ENCODE measurements around the gene CUL3. TPM values are rescaled to one million over a fixed set of nuclear protein-coding genes. Genes with fewer than 3 reads are reported as not detected.

The CUL3 gene
- total RNA-seq, 1 experiment from 2014 or later, result 86.2 TPM

DNA sequence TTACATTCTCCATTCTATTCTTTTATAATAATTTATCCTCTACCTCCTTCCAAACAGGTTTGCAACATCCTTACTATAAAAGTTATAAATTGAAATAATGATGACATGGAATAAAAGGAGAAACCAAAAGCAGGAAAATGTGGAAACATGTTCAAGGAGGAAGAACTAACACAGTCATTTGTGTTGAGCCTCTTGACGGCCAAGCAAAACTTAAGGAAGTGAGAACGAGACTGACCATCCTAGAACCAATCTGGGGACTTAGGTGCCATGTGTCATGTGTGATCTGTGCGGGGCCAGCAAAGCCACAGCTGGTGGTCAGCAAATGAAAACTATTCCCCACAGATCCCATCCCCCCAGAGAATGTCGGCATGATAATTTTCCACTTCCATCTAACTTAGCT, 157.7 kb downstream of the CUL3 start:
- peaks cover 3% of the 10 kb centered on the region; the same call in 1 of the 2 replicates for H3K27me3 Mint-ChIP-seq (ENCODE audit: low read depth)
- ATAC-seq (no peak), DNase-seq (ENCODE audit: low spot score) (no peak)
- no peak overlapping the region for H3K4me3 Mint-ChIP-seq
- ChIA-PET CTCF (no interaction called here), POLR2A (no interaction called here)
- peaks cover 64% of the 10 kb centered on the region for H3K36me3 Mint-ChIP-seq
- TF ChIP-seq GABPB1 (CRISPR knock-in tag; IDR thresholded peaks at IDR 0.05) (no peak), ZNF232 (CRISPR knock-in tag; IDR thresholded peaks at IDR 0.05) (no peak), ZNF121 (CRISPR knock-in tag; IDR thresholded peaks at IDR 0.05) (no peak), PREB (CRISPR knock-in tag; IDR thresholded peaks at IDR 0.05; ENCODE audit: borderline replicate concordance) (no peak), PRDM15 (CRISPR knock-in tag; IDR thresholded peaks at IDR 0.05) (no peak), NR2C2 (CRISPR knock-in tag; IDR thresholded peaks at IDR 0.05) (no peak), ZNF423 (CRISPR knock-in tag; IDR thresholded peaks at IDR 0.05) (no peak), KAT7 (CRISPR knock-in tag; IDR thresholded peaks at IDR 0.05; ENCODE audit: borderline replicate concordance) (no peak)
- TF ChIP-seq, protein P1, sequence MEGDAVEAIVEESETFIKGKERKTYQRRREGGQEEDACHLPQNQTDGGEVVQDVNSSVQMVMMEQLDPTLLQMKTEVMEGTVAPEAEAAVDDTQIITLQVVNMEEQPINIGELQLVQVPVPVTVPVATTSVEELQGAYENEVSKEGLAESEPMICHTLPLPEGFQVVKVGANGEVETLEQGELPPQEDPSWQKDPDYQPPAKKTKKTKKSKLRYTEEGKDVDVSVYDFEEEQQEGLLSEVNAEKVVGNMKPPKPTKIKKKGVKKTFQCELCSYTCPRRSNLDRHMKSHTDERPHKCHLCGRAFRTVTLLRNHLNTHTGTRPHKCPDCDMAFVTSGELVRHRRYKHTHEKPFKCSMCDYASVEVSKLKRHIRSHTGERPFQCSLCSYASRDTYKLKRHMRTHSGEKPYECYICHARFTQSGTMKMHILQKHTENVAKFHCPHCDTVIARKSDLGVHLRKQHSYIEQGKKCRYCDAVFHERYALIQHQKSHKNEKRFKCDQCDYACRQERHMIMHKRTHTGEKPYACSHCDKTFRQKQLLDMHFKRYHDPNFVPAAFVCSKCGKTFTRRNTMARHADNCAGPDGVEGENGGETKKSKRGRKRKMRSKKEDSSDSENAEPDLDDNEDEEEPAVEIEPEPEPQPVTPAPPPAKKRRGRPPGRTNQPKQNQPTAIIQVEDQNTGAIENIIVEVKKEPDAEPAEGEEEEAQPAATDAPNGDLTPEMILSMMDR (IDR thresholded peaks at IDR 0.05), result no peak
- TF ChIP-seq, protein P2, sequence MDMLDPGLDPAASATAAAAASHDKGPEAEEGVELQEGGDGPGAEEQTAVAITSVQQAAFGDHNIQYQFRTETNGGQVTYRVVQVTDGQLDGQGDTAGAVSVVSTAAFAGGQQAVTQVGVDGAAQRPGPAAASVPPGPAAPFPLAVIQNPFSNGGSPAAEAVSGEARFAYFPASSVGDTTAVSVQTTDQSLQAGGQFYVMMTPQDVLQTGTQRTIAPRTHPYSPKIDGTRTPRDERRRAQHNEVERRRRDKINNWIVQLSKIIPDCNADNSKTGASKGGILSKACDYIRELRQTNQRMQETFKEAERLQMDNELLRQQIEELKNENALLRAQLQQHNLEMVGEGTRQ (CRISPR knock-in tag; IDR thresholded peaks at IDR 0.05), result no peak
- no peak overlapping the region for H3K27ac Mint-ChIP-seq
- peaks cover 19% of the 10 kb centered on the region for H3K4me1 Mint-ChIP-seq
- peaks cover 56% of the 10 kb centered on the region for H3K9me3 Mint-ChIP-seq

DNA sequence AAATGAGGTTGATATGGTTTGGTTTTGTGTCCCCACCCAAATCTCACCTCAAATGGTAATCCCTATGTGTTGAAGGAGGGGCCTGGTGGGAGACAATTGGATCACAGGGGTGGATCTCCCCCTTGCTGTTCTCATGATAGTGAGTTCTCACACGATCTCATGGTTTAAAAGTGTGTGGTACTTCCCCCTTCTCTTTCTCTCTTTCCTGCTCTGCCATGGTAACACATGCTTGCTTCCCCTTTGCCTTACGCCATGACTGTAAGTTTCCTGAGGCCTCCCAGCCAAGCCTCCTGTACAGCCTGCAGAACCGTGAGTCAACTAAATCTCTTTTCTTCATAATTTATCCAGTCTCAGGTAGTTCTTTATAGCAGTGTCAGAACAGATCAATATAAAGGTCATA, 158.5 kb downstream of the CUL3 start:
- ATAC-seq, result no peak
- H3K27me3 Mint-ChIP-seq (ENCODE audit: low read depth), result peaks cover 3% of the 10 kb centered on the region; the same call in 1 of the 2 replicates
- peaks cover 50% of the 10 kb centered on the region for H3K9me3 Mint-ChIP-seq

More for the DNA sequence above, 158.5 kb downstream of the CUL3 start:
- no peak for DNase-seq (ENCODE audit: low spot score)
- ChIA-PET CTCF (no interaction called here), POLR2A (no interaction called here)
- H3K4me1 Mint-ChIP-seq, result peaks cover 11% of the 10 kb centered on the region
- TF ChIP-seq NR1H2 (CRISPR knock-in tag; IDR thresholded peaks at IDR 0.05) (no peak), PREB (CRISPR knock-in tag; IDR thresholded peaks at IDR 0.05; ENCODE audit: borderline replicate concordance) (no peak), PRRX2 (CRISPR knock-in tag; IDR thresholded peaks at IDR 0.05) (no peak), TEAD4 (CRISPR knock-in tag; IDR thresholded peaks at IDR 0.05) (no peak), MYBL2 (CRISPR knock-in tag; IDR thresholded peaks at IDR 0.05) (no peak), ZBTB21 (CRISPR knock-in tag; IDR thresholded peaks at IDR 0.05; ENCODE audit: borderline replicate concordance) (no peak), ZNF232 (CRISPR knock-in tag; IDR thresholded peaks at IDR 0.05) (no peak), RORB (CRISPR knock-in tag; IDR thresholded peaks at IDR 0.05) (no peak), FOXP1 (CRISPR knock-in tag; IDR thresholded peaks at IDR 0.05; ENCODE audit: borderline replicate concordance) (no peak)
- TF ChIP-seq, protein P3, sequence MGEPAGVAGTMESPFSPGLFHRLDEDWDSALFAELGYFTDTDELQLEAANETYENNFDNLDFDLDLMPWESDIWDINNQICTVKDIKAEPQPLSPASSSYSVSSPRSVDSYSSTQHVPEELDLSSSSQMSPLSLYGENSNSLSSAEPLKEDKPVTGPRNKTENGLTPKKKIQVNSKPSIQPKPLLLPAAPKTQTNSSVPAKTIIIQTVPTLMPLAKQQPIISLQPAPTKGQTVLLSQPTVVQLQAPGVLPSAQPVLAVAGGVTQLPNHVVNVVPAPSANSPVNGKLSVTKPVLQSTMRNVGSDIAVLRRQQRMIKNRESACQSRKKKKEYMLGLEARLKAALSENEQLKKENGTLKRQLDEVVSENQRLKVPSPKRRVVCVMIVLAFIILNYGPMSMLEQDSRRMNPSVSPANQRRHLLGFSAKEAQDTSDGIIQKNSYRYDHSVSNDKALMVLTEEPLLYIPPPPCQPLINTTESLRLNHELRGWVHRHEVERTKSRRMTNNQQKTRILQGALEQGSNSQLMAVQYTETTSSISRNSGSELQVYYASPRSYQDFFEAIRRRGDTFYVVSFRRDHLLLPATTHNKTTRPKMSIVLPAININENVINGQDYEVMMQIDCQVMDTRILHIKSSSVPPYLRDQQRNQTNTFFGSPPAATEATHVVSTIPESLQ (CRISPR knock-in tag; IDR thresholded peaks at IDR 0.05), result no peak
- TF ChIP-seq, protein P2 (CRISPR knock-in tag; IDR thresholded peaks at IDR 0.05), result no peak
- TF ChIP-seq, protein P4, sequence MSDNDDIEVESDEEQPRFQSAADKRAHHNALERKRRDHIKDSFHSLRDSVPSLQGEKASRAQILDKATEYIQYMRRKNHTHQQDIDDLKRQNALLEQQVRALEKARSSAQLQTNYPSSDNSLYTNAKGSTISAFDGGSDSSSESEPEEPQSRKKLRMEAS (CRISPR knock-in tag; IDR thresholded peaks at IDR 0.05), result no peak
- peaks cover 58% of the 10 kb centered on the region for H3K36me3 Mint-ChIP-seq
- no peak overlapping the region for H3K4me3 Mint-ChIP-seq
- peak overlapping the region; percentile 46; the same call in 1 of the 2 replicates for H3K27ac Mint-ChIP-seq

All from WTC11 (cell line).